Hematopoietic multipotent progenitor cell treated with erythropoietin and hydrocortisone succinate and interleukin-3 and kit ligand, for 4 days (in vitro differentiated cells): Measurements from ENCODE around the gene ITPR1.
A peak's percentile ranks its signal among the peaks of the same experiment; 100 is the strongest.

Experiments
- DNase-seq: peaks from one replicate; pipeline ENCODE4 v3.0.0-alpha.2; 2015

ITPR1 gene

GRCh38 chr3:4655145-4656045 lies 162.2 kb downstream of the ITPR1 start:
- no peak for DNase-seq

- DNase-seq, result peak; percentile 59
These were observed 162.9 kb downstream of the ITPR1 start for GRCh38 chr3:4656059-4656458.

GRCh38 chr3:4656626-4657328 lies 163.6 kb downstream of the ITPR1 start:
- no peak for DNase-seq

- no peak for DNase-seq
These were observed 167.8 kb downstream of the ITPR1 start for GRCh38 chr3:4660936-4661335.

DNA sequence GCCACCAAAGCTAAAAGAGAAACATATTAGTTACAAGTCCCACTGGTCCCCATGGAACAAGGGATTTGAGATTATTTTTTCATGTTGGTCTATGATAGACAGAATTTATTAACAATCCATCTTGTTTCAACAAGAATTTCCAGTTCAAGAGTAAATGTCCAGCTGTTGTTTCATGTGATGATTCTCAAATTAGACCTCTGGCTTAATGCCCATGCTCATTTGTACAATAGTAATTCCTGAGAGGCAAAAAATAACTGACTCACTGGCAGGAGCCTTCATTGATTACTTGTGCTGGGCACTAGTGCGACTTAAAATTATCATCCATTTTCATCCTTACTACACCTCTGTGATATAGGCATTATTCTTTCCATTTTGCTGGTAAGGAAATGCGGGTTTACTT lies 171.3 kb downstream of the ITPR1 start:
- DNase-seq, result no peak

DNA sequence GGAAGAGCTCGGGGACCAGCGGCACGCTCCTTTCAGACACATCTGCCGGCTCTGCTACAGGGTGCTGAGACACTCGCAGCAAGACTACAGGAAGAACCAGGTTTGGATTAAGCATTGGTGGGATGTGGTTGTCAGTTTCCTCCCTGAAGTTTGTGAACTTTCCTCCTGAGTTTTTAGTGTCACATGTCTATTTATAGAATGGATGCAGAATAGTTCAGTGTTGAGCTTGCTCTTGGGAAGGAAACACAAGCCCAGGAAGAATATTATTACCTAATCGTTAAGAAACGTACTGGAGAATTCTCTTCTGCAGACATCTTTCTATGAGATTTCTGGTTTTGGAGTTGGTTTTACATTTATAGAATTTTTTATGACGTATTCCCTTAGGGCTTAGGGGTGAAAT lies 172.0 kb downstream of the ITPR1 start:
- no peak for DNase-seq

DNA sequence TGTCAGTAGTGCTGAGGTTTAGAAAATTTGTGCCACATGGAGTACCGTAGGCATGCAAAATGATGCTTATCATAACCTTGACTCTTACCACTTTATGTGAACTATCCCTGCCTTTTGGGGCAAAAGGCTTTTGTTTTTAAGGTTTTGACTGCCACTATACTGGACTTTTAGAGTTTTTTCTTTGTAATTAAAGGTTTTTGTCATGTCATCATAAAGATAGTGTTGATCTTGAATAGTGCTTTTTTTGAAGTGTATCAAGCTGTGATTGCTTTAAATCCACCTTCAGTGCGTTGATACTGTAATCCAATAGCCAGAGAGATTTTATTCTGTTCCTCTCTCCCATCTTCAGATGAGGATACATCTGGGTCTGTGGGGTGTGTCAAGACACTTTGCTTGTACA lies 172.9 kb downstream of the ITPR1 start:
- no peak for DNase-seq

- DNase-seq, result peak; percentile 52
These were observed 177.2 kb downstream of the ITPR1 start for GRCh38 chr3:4670352-4670751.

DNA sequence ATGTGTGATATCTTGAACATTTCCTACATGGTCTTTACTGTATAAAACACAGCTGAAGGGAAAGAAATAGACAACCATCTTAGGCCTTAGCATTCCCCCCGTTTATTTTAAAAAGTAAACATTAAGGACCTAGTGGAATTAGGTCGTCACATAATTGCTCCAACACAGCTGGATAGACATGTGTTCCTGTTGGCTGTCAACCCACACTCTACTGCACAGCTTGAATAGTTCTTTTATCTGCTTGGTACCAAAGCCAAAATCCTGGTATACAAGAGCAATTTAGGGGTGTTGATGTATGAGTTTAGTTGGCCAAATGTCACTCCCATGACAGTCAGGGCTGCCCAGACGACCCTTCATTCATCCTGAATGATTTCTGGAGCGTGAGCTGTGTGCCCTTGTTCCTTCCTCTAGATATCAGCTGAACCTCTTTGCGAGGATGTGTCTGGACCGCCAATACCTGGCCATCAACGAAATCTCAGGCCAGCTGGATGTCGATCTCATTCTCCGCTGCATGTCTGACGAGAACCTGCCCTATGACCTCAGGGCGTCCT lies 179.7 kb downstream of the ITPR1 start:
- DNase-seq, result no peak

DNA sequence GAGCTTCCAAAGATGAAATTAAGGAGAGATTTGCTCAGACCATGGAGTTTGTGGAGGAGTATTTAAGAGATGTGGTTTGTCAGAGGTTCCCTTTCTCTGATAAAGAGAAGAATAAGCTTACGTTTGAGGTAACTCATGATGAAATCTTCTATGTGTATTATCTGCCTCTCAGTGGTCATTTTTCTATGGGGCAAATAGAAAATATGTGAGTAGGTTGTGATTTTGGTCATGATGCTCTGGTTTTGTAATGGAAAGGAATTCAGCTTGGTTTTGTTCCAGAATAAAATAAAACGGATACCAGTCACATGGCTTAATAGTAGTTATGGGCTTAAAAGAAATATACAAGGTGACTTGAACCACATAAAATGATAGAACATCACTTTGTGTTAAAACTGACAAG lies 181.1 kb downstream of the ITPR1 start:
- DNase-seq, result no peak

GRCh38 chr3:4675704-4676103 lies 182.6 kb downstream of the ITPR1 start:
- DNase-seq, result no peak

- DNase-seq, result no peak
These were observed 185.2 kb downstream of the ITPR1 start for GRCh38 chr3:4678320-4678719.

- DNase-seq, result no peak
These were observed 187.1 kb downstream of the ITPR1 start for GRCh38 chr3:4680227-4680691.

DNA sequence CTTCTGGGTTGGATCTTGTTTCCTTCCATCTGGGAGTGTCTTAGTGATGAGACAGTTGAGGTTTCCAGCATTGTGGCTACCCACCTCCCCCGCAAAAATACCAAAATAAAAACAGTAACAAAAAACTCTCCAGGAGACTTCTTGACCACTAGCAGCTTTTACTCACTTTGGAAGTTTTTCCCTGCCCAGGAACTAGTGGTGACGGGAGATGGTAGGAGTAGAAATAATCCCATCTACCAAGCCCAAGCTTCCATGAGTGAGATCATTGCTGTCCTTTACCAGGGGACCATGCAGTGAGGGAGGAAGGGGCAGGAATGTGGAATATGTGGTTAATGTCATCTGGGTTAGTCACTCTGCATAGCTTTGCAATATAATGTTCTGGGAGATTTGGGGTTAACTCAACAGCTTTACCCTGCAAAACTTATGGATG lies 187.7 kb downstream of the ITPR1 start:
- no peak for DNase-seq

GRCh38 chr3:4681301-4681700 lies 188.2 kb downstream of the ITPR1 start:
- DNase-seq, result no peak

DNA sequence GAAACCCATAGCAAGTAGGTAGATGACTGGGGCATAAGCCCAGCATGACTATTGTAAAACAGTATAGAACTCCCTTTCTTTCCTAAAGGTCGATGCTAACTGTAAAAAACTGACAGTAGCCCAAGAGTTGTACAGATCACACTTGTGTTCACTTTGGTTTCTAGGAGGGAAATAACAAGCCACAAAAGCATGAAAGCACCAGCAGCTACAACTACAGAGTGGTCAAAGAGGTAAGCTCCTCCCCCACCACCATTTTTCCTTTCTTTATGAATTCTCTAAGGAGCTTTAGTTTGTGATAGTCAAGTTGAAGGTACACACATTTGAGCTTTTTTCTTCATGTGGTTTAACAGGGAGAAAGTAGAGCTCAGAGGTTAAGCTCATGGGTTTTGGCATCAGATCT lies 191.0 kb downstream of the ITPR1 start:
- no peak for DNase-seq

- DNase-seq, result no peak
These were observed 191.8 kb downstream of the ITPR1 start for GRCh38 chr3:4684976-4685375.

- no peak for DNase-seq
These were observed 192.7 kb downstream of the ITPR1 start for GRCh38 chr3:4685673-4686345.

DNA sequence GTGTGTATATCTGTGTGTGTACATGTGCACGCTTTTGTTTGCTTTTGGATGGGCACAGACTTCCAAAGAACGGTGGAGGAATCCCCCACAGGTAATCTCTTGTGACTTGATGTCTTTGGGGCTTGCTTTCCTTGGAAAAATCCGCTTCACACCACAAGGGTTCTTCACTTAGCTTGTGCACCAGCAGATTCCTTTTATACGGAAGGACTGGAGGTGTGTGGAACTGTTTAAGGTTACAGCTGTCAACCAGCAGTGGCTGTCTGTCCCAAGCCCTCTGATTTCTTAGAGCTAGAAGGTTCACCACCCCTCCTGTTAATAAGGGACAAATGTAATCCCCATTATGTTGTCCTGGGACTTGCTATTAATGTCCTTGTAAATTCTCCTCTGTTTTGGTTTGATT lies 193.5 kb downstream of the ITPR1 start:
- no peak for DNase-seq

GRCh38 chr3:4687167-4687566 lies 194.0 kb downstream of the ITPR1 start:
- DNase-seq, result peak; percentile 12

GRCh38 chr3:4687596-4687995 lies 194.4 kb downstream of the ITPR1 start:
- no peak for DNase-seq

DNA sequence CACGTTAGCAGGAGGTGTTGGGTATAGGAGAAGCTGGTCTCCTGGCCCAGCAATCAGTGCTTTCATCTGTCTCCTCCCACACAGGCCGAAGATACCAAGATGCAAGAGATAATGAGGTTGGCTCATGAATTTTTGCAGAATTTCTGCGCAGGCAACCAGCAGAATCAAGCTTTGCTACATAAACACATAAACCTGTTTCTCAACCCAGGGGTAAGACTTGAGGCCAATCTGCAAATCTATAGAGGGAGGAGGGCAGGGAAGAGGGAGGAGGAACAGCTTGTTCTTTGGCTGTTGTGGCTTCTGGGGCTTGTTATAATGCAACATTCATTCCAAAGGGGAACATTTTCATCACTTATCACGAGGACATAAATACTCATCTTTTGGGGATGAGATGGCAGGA lies 195.3 kb downstream of the ITPR1 start:
- peak; percentile 41 for DNase-seq

DNA sequence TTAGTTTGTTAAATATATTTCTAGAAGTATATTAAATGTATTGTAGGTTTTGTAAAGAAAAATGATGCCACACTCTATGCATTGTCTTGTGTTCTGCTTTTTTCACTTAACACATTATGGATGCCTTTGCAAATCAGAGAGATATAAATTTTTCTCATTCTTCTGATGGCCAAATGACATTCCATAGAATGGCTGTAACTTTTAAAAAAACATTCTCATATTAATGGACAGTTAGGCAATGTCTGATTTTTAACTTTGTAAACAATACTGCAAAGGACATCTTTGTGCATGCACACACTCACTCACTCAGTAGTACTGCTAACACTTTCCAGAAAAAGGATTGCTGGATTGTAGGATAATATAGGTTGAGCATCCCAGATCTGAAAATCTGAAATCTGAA lies 195.9 kb downstream of the ITPR1 start:
- no peak for DNase-seq
